Endodermal cell (in vitro differentiated cells): ENCODE results near the gene TXN2. TPM values are rescaled to one million over a fixed set of nuclear protein-coding genes. Genes with fewer than 3 reads are reported as not detected.

Source experiments
- DNase-seq: peaks from one replicate; pipeline ENCODE4 v3.0.0-alpha.2; 2017
- H3K27ac ChIP-seq: 2 replicates; pipeline ENCODE4 v1.5.1; 2013; ENCODE audit warnings: mild to moderate bottlenecking, low read depth, low read length, moderate library complexity
- H3K27me3 ChIP-seq: 2 replicates; pipeline ENCODE4 v1.6.1; 2013; ENCODE audit warnings: mild to moderate bottlenecking, low read length, moderate library complexity; ENCODE audit not compliant: insufficient read depth, control insufficient read depth, poor library complexity, severe bottlenecking
- H3K36me3 ChIP-seq: 2 replicates; pipeline ENCODE4 v1.7.0; 2013; ENCODE audit warnings: mild to moderate bottlenecking, low read length, moderate library complexity; ENCODE audit not compliant: control insufficient read depth, insufficient read depth
- H3K4me1 ChIP-seq: one replicate; pipeline ENCODE4 v1.7.0; 2013; ENCODE audit warnings: low read length; ENCODE audit not compliant: control insufficient read depth, insufficient read depth
- H3K4me3 ChIP-seq: 2 replicates; pipeline ENCODE4 v1.5.1; 2013; ENCODE audit warnings: mild to moderate bottlenecking, low read length, moderate library complexity
- H3K9ac ChIP-seq: 2 replicates; pipeline ENCODE4 v1.6.1; 2013; ENCODE audit warnings: mild to moderate bottlenecking, low read length, moderate library complexity; ENCODE audit not compliant: poor library complexity, severe bottlenecking; ENCODE audit errors: extremely low read depth
- H3K9me3 ChIP-seq: 2 replicates; pipeline ENCODE4 v1.6.1; 2013; ENCODE audit warnings: mild to moderate bottlenecking, low read length, moderate library complexity; ENCODE audit not compliant: control insufficient read depth
- H3K27ac Mint-ChIP-seq: 2 replicates; pipeline ENCODE4 v1.8.0; 2020; ENCODE audit warnings: mixed read lengths
- H3K27me3 Mint-ChIP-seq: 2 replicates; pipeline ENCODE4 v1.8.0; 2021; ENCODE audit warnings: mild to moderate bottlenecking, mixed read lengths; ENCODE audit not compliant: insufficient read depth
- H3K36me3 Mint-ChIP-seq: 2 replicates; pipeline ENCODE4 v1.8.0; 2020; ENCODE audit warnings: low read depth, mixed read lengths
- H3K4me1 Mint-ChIP-seq: 2 replicates; pipeline ENCODE4 v1.8.0; 2020; ENCODE audit warnings: mixed read lengths
- H3K4me3 Mint-ChIP-seq: 2 replicates; pipeline ENCODE4 v1.8.0; 2020; ENCODE audit warnings: mild to moderate bottlenecking, moderate library complexity, mixed read lengths
- H3K9me3 Mint-ChIP-seq: 2 replicates; pipeline ENCODE4 v1.8.0; 2020; ENCODE audit warnings: mild to moderate bottlenecking, mixed read lengths
- WGBS, 2 experiments: methylation state at CpG; one replicate each; pipeline versions ENCODE4 v1.1.5 to v1.1.7; 2013; ENCODE audit warnings: missing lambda C conversion rate in 2 of 2, mixed read lengths in 1 of 2; ENCODE audit not compliant: insufficient coverage in 1 of 2, insufficient read length in 1 of 2; 5-methylcytosine and 5-hydroxymethylcytosine counted together
- total RNA-seq, 2 donors: library from RNA; stranded (reverse); fragmentation: NEBNext Ultra II Directional in 1 of 2; extraction: Animal tissue kit (Norgen Biotek cat#: 25700) in 1 of 2; gene quantifications; 2 replicates in 1 of 2; 3 replicates in 1 of 2; pipeline ENCODE4 v1.2.1, GENCODE V29; 2021
- TF ChIP-seq, protein P1 (sequence below): fragments of 200-600 bp; sonication (generic); conservative IDR thresholded peaks from 2 replicates; pipeline ENCODE4 v1.5.0; 2021; ENCODE audit warnings: antibody characterized with exemption, mild to moderate bottlenecking

TXN2 gene
- total RNA-seq, 2 donors from 2014 or later, result 52.9 to 53.9 TPM

- 67 to 89% methylated on average over 3 to 12 of the region's 12 CpGs for WGBS, 2 experiments
- Histone ChIP-seq H3K27me3 (no peaks in the 10 kb centered on the region), H3K4me3 (no peak overlapping the region), H3K27ac (no peak overlapping the region), H3K4me1 (peaks cover 4% of the 10 kb centered on the region), H3K36me3 (no peaks in the 10 kb centered on the region), H3K9me3 (no peaks in the 10 kb centered on the region), H3K9ac (no peak overlapping the region)
- Mint-ChIP-seq H3K27ac (no peak overlapping the region), H3K4me3 (no peak overlapping the region), H3K4me1 (peaks cover 14% of the 10 kb centered on the region), H3K36me3 (no peaks in the 10 kb centered on the region), H3K9me3 (no peaks in the 10 kb centered on the region), H3K27me3 (no peaks in the 10 kb centered on the region)
- TF ChIP-seq, protein P1, sequence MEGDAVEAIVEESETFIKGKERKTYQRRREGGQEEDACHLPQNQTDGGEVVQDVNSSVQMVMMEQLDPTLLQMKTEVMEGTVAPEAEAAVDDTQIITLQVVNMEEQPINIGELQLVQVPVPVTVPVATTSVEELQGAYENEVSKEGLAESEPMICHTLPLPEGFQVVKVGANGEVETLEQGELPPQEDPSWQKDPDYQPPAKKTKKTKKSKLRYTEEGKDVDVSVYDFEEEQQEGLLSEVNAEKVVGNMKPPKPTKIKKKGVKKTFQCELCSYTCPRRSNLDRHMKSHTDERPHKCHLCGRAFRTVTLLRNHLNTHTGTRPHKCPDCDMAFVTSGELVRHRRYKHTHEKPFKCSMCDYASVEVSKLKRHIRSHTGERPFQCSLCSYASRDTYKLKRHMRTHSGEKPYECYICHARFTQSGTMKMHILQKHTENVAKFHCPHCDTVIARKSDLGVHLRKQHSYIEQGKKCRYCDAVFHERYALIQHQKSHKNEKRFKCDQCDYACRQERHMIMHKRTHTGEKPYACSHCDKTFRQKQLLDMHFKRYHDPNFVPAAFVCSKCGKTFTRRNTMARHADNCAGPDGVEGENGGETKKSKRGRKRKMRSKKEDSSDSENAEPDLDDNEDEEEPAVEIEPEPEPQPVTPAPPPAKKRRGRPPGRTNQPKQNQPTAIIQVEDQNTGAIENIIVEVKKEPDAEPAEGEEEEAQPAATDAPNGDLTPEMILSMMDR, result no peak
- no peak for DNase-seq
Observed at GRCh38 chr22:36456464-36456845, 25.0 kb downstream of the TXN2 start.

DNA sequence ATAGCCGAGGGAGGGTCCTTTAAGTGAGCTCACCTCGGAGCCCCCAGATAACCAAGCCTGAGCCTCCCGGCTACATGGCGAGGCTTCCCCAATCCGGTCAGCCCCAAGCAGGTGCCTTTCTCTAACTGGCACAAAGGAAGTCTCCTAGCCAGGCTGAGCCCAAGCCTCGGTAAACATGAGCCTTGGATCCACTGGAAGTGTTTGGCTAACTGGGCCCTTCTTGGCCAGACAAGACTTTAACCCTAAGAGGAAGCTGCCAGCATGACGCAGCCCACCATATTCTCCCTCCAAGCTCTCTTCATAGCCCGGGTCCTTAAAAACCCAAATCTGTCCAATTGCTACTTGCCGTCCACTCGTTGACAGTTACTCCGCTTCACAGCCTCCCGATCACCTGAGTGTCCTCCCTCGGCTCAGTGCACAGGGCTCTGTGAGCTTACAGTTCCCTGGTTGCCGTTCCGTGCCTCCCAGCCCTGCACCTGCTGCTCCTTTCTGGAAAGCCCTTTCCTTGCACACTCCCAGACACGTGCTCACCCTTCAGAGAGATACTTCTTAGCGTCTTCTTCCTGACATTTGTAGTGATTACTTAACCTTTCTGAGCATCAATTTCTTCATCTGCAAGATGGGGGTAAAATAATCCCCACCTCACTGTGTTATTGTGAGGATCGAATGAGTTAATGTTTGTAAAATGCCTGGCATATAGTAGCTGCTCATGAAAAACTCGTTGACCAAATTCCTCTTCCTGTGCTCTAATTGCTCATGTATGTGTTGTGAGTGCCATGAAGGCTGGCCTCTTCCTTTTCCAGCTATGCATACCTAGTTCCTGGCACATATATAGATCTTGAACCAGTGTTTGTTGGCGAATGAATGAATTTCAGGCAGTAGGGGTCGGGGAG lies 25.6 kb downstream of the TXN2 start:
- 88 to 93% methylated on average over 16 to 21 of the region's 21 CpGs for WGBS, 2 experiments
- no peak overlapping the region for H3K9ac ChIP-seq

DNA sequence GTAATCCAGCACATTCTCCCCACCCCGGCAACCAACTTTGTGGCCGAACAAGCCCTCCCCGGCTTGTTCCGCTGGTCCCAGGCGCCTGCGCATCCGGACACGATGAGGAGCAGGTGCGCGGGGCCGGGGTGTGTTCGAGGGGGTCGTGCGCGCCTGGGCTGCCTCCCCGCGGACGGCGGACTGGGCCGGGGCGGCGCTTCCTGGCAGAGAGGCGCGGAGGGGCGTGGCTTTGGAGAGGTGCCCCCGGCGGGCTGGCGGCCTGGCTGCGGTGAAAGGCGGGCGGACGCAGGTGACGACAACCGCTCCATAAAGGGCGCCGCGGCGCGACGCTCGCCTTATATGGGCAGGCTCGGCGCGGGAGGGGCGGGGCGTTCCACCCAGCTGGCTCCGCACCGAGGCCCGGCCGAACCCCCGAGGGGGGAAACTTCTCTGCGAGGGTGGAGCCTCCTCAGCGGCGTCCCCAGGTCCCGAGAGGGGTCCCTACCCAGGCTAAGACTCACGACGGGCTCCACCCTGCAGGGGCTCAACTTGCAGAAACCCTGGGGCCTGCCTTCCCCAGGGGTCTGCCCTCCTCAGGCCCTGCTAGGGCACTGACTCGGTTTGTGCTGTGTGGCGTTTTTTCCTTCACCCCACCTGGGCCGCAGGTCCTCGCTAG lies 26.4 kb downstream of the TXN2 start:
- H3K4me1 Mint-ChIP-seq, result peaks cover 10% of the 10 kb centered on the region
- no peaks in the 10 kb centered on the region for H3K36me3 Mint-ChIP-seq
- WGBS, 2 experiments, result 2 to 4% methylated on average over 11 to 61 of the region's 61 CpGs

More for the DNA sequence above, 25.6 kb downstream of the TXN2 start:
- Histone ChIP-seq H3K36me3 (no peaks in the 10 kb centered on the region), H3K27me3 (no peaks in the 10 kb centered on the region), H3K27ac (peak overlapping the region; percentile 7), H3K4me1 (peaks cover 4% of the 10 kb centered on the region), H3K9me3 (no peaks in the 10 kb centered on the region), H3K4me3 (peak overlapping the region; percentile 13)
- H3K4me1 Mint-ChIP-seq, result peaks cover 10% of the 10 kb centered on the region
- DNase-seq, result no peak
- H3K27me3 Mint-ChIP-seq, result no peaks in the 10 kb centered on the region
- peak overlapping the region; percentile 51 for H3K4me3 Mint-ChIP-seq
- TF ChIP-seq, protein P1, result no peak
- no peaks in the 10 kb centered on the region for H3K9me3 Mint-ChIP-seq
- H3K27ac Mint-ChIP-seq, result peak overlapping the region; percentile 32
- no peaks in the 10 kb centered on the region for H3K36me3 Mint-ChIP-seq

More for the DNA sequence above, 26.4 kb downstream of the TXN2 start:
- Mint-ChIP-seq H3K4me3 (peak overlapping the region; percentile 51), H3K27me3 (no peaks in the 10 kb centered on the region), H3K9me3 (no peaks in the 10 kb centered on the region), H3K27ac (peak overlapping the region; percentile 32)
- peak overlapping the region; percentile 51 for H3K9ac ChIP-seq
- no peaks in the 10 kb centered on the region for H3K27me3 ChIP-seq
- DNase-seq, result peak; percentile 98
- H3K27ac ChIP-seq, result peak overlapping the region; percentile 7
- H3K36me3 ChIP-seq, result no peaks in the 10 kb centered on the region
- no peaks in the 10 kb centered on the region for H3K9me3 ChIP-seq
- H3K4me3 ChIP-seq, result peak overlapping the region; percentile 76
- H3K4me1 ChIP-seq, result peaks cover 4% of the 10 kb centered on the region
- TF ChIP-seq, protein P1, result no peak
